ENCODE data around the gene ERP29. TPM values are rescaled to one million over a fixed set of nuclear protein-coding genes. Genes with fewer than 3 reads are reported as not detected.
A peak's percentile ranks its signal among the peaks of the same experiment; 100 is the strongest.

Gene ERP29
- 110 and 116 TPM in 2 replicates for total RNA-seq (2014; rRNA removed; shearing (Covaris generic))

DNA sequence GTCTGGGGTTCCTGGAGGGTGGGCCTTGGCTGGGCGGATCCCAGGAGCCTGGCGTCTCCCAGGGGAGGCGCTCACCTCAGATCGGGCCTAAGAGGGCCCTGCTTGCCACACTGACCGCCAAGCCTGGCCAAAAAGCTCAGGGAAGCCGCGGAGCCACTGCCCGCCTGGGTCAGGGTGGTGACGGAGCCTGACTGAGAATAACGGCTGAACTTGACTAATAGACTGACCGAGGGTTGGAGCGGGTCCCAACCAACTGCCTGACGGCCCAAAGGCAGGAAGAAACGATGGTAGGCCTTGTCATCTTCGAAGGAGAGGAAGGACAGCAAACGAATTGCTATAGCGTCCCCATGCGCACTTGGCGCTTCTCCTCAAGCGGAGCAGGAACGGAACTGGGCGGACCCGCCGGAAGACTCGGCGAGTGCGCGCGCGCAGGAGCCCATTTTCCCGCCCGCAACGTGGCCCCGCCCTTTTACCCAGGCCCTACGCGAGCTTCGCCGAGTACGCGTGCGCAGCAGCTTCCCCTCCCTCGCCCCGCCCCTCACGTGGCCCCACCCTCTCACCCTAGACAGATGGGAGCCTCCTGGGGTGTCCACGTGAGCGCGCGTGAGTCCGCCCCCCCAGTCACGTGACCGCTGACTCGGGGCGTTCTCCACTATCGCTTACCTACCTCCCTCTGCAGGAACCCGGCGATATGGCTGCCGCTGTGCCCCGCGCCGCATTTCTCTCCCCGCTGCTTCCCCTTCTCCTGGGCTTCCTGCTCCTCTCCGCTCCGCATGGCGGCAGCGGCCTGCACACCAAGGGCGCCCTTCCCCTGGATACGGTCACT lies at the start of gene ERP29, which contains the start of gene TMEM116:
ERP29 (plus strand) TSS at position 652 of the 826 bp plus-strand sequence; CDS start at position 692, 40 bp downstream.
TMEM116 (minus strand) TSS at position 391 of the 826 bp plus-strand sequence. CDS start 7,895 bp downstream, outside the sequence.
- Histone ChIP-seq H3K27me3 (ENCODE audit: control insufficient read depth, insufficient read depth, low read length) (no peaks in the 10 kb centered on the region), H3K36me3 (replicated peaks; ENCODE audit: control insufficient read depth, insufficient read depth, low read length) (peaks cover 6% of the 10 kb centered on the region; the same call in 1 of the 2 replicates), H3K4me3 (ENCODE audit: insufficient read depth, low read depth, low read length) (peak within 1 kb of the TSS; percentile 91)
- DNase-seq: peak; percentile 99

DNA sequence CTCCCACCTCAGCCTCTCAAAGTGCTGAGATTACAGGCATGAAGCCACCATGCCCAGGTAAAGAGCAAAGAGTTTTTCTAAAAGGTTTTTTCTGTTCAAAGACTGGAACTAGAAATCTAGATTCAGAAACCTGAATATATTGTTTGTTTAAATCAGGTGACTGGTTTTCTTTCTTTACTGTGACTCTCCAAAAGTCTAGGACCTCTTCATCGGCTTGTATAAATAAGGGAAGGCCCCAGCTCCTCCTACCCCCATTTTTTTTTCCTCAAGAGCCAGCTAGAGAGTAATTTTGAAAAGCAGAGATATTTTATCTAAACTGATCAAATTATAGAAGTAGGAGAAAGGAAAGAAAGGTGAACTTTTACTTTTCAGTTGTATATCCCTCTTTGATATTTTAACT lies 48.3 kb upstream of the ERP29 start:
- Histone ChIP-seq H3K36me3 (replicated peaks; ENCODE audit: control insufficient read depth, insufficient read depth, low read length) (no peaks in the 10 kb centered on the region), H3K27me3 (ENCODE audit: control insufficient read depth, insufficient read depth, low read length) (no peaks in the 10 kb centered on the region), H3K4me3 (ENCODE audit: insufficient read depth, low read depth, low read length) (no peak overlapping the region)
- DNase-seq: no peak

DNA sequence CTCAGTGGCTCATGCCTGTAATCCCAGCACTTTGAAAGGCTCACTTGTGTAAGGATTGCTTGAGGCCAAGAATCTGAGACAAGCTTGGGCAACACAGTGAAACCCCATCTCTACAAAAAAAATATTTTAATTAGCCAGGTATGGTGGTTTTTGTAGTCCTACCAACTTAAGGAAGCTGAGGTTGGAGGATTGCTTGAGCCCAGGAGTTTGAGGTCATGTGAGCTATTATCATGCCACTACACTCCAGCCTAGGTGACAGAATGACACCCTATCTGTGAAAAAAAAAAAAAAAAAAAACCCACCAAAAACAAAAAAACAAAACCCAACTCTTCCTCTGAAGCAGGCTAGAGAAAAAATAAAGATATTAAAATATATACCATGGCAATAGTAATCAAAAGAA lies 41.4 kb upstream of the ERP29 start:
- H3K36me3 ChIP-seq (replicated peaks; ENCODE audit: control insufficient read depth, insufficient read depth, low read length): no peaks in the 10 kb centered on the region
- H3K27me3 ChIP-seq (ENCODE audit: control insufficient read depth, insufficient read depth, low read length): no peaks in the 10 kb centered on the region
- no peak for DNase-seq
- H3K4me3 ChIP-seq (ENCODE audit: insufficient read depth, low read depth, low read length): no peak overlapping the region

DNA sequence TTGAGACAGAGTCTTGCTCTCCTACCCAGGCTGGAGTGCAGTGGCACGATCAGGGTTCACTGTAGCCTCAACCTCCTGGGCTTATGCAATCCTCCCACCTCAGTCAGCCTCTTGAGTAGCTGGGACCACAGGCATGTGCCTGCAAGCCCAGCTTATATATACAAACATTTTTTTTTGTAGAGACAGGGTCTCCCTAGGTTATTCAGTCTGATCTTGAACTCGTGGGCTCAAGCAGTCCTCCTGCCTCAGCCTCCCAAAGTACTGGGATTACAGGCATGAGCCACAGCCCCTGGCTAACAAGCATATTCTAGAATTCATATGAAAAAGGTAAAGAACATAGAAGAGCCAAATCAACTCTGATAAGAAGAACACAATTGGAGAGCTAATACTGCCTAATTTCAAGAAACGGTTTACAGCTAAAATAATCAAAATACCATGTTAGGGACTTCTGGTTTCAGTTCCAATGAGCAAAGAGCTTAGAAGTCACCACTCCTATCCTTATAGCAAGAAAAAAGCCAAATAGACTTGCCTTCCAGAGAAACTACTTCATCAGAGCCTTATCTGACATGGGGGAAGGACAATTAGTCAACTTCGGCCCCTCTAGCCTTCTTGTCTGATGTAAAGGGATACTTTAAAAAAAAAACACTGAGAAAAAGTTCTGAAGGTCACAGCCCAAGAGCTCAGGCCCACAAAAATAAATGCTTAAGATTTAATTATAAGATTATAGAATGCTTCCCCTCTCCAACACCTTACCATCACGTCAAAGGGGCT lies 37.9 kb upstream of the ERP29 start:
- no peaks in the 10 kb centered on the region for H3K27me3 ChIP-seq (ENCODE audit: control insufficient read depth, insufficient read depth, low read length)
- no peak overlapping the region for H3K4me3 ChIP-seq (ENCODE audit: insufficient read depth, low read depth, low read length)
- no peak for DNase-seq
- no peaks in the 10 kb centered on the region for H3K36me3 ChIP-seq (replicated peaks; ENCODE audit: control insufficient read depth, insufficient read depth, low read length)

DNA sequence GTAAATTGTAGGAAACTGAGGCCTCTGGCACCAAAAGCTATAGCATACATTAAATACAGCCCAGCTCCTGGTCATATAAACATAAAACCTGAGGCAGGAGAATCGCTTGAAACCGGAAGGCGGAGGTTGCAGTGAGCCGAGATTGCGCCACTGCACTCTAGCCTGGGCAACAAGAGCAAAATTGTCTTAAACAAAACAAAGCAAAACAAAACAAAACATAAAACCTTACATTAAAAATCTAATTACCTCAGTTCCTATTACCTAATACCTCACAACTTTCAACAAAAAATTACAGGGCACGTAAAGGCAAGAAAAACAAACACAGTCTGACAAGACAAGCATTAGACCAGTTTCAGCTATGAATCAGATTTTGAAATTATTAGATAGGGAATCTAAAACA lies 36.9 kb upstream of the ERP29 start:
- no peaks in the 10 kb centered on the region for H3K36me3 ChIP-seq (replicated peaks; ENCODE audit: control insufficient read depth, insufficient read depth, low read length)
- H3K4me3 ChIP-seq (ENCODE audit: insufficient read depth, low read depth, low read length): no peak overlapping the region
- no peaks in the 10 kb centered on the region for H3K27me3 ChIP-seq (ENCODE audit: control insufficient read depth, insufficient read depth, low read length)
- no peak for DNase-seq

DNA sequence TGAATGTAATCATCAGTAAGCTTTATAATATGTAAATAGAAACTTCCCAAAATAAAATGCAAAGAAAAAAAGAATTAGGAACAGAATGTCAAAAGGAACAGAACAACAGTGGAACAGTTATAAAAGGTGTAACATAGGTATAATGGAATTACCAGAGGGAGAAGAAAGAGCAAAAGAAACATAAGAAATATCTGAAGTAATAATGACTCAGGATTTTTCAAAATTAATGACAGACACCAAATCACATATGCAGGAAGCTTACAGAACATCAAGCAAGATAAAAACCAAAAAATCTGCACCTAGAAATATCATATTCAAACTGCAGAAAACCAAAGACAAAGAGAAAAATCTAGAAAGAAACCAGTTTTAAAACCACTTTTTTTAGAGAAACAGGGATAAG lies 36.4 kb upstream of the ERP29 start:
- Histone ChIP-seq H3K4me3 (ENCODE audit: insufficient read depth, low read depth, low read length) (no peak overlapping the region), H3K36me3 (replicated peaks; ENCODE audit: control insufficient read depth, insufficient read depth, low read length) (no peaks in the 10 kb centered on the region), H3K27me3 (ENCODE audit: control insufficient read depth, insufficient read depth, low read length) (no peaks in the 10 kb centered on the region)
- DNase-seq: no peak

DNA sequence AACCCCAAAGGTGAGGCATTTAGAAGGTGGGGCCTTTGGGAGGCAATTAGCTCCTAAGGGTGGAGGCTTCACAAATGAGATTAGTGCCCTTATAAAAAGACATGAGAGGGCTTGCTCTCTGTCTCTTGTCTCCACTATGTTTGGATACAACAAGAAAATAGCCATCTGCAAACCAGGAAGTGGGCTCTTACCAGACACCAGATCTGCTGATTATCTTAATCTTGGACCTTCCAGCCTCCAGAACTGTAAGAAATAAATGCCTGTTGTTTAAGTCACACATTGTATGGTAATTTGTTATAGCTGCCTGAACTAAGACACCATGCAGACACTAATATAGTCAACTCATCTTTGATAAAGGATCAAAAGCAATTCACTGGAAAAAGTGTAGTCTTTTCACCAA lies 34.7 kb upstream of the ERP29 start:
- no peak for DNase-seq
- no peak overlapping the region for H3K4me3 ChIP-seq (ENCODE audit: insufficient read depth, low read depth, low read length)
- no peaks in the 10 kb centered on the region for H3K36me3 ChIP-seq (replicated peaks; ENCODE audit: control insufficient read depth, insufficient read depth, low read length)
- H3K27me3 ChIP-seq (ENCODE audit: control insufficient read depth, insufficient read depth, low read length): no peaks in the 10 kb centered on the region

DNA sequence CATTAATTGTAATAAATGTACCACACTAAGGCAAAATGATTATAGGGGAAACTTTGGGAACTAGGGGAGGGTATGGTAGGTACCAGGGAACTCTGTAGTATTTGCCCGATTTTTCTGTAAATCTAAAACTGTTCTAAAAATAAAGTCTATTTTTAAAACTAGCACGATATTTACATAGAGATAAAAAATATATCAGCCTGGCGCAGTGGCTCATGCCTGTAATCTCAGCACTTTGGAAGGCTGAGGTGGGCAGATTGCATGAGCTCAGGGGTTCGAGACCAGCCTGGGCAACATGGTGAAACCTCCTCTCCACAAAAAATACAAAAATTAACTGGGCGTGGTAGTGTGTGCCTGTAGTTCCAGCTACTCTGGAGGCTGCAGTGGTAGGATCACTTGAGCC lies 32.6 kb upstream of the ERP29 start:
- Histone ChIP-seq H3K27me3 (ENCODE audit: control insufficient read depth, insufficient read depth, low read length) (no peaks in the 10 kb centered on the region), H3K4me3 (ENCODE audit: insufficient read depth, low read depth, low read length) (no peak overlapping the region), H3K36me3 (replicated peaks; ENCODE audit: control insufficient read depth, insufficient read depth, low read length) (no peaks in the 10 kb centered on the region)
- no peak for DNase-seq

DNA sequence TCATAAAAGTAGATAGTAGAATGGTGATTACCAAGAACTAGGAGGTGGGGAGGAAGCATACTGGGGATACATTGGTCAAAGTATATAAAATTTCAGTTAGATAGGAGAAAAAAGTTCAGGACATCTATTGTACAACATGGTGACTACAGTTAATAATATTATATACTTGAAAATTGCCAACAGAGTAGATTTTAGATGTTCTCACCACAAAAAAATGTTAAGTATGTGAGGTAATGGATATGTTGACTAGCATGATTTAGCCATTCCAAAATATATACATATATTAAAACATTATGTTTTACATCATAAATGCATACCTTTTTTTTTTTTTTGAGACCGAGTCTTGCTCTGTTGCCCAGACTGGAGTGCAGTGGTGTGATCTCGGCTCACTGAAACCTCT lies 31.2 kb upstream of the ERP29 start:
- H3K27me3 ChIP-seq (ENCODE audit: control insufficient read depth, insufficient read depth, low read length): no peaks in the 10 kb centered on the region
- DNase-seq: no peak
- H3K4me3 ChIP-seq (ENCODE audit: insufficient read depth, low read depth, low read length): no peak overlapping the region
- H3K36me3 ChIP-seq (replicated peaks; ENCODE audit: control insufficient read depth, insufficient read depth, low read length): no peaks in the 10 kb centered on the region

DNA sequence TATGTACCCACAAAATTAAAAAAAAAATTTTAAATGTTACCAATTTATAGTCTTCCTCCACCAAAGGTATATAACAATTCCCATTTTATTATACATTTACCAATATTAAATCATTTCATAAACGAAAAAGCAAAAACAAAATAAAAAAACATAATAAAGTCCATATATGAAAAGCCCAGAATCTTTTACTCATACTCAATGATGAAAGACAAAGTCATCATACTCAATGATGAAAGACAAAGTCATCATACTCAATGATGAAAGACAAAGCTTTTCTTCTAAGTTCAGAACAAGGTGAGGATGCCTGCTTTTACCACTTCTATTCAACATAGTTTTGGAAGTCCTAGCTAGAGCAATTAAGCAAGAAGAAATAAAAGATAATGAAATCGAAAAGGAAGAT lies 28.4 kb upstream of the ERP29 start:
- DNase-seq: no peak
- H3K36me3 ChIP-seq (replicated peaks; ENCODE audit: control insufficient read depth, insufficient read depth, low read length): no peaks in the 10 kb centered on the region
- H3K27me3 ChIP-seq (ENCODE audit: control insufficient read depth, insufficient read depth, low read length): no peaks in the 10 kb centered on the region
- H3K4me3 ChIP-seq (ENCODE audit: insufficient read depth, low read depth, low read length): no peak overlapping the region

DNA sequence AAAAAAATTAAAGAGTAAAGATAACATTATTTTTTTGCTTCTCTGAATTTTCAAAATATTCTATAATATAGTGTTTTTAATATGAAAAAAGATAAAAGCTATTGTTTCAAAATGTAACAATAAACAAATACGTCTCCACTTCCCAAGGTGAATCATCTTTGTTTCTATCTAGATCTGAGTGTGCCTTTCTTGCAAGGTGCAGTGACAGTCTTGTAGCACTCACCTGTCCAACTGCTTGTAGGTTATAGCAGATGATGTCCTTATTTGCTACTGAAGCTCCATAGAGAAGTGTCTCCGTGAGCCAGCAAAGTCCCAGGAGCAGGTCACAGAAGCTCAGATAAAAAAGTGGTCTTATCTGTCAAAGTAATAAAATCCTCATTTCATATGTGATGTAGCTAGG lies 21.7 kb upstream of the ERP29 start:
- no peaks in the 10 kb centered on the region for H3K36me3 ChIP-seq (replicated peaks; ENCODE audit: control insufficient read depth, insufficient read depth, low read length)
- no peak overlapping the region for H3K4me3 ChIP-seq (ENCODE audit: insufficient read depth, low read depth, low read length)
- DNase-seq: no peak
- H3K27me3 ChIP-seq (ENCODE audit: control insufficient read depth, insufficient read depth, low read length): no peaks in the 10 kb centered on the region

DNA sequence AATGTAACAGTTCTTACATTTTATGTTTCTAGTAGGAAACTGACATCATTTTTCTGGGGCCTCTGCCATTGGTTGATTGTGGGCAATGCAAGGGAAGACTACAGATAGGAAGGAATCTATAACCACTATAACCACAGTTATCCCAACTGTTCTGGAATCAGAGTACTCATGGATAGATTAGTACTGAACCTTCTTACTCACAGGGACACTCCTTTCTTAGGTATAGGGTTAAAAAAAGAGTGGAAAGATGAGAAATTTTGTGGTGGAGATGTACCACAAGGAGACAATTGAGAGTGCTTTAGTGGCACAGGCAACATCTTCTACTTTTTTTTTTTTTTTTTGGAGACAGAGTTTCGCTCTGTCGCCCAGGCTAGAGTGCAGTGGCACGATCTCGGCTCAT lies 21.3 kb upstream of the ERP29 start:
- Histone ChIP-seq H3K27me3 (ENCODE audit: control insufficient read depth, insufficient read depth, low read length) (no peaks in the 10 kb centered on the region), H3K4me3 (ENCODE audit: insufficient read depth, low read depth, low read length) (no peak overlapping the region), H3K36me3 (replicated peaks; ENCODE audit: control insufficient read depth, insufficient read depth, low read length) (no peaks in the 10 kb centered on the region)
- DNase-seq: no peak

DNA sequence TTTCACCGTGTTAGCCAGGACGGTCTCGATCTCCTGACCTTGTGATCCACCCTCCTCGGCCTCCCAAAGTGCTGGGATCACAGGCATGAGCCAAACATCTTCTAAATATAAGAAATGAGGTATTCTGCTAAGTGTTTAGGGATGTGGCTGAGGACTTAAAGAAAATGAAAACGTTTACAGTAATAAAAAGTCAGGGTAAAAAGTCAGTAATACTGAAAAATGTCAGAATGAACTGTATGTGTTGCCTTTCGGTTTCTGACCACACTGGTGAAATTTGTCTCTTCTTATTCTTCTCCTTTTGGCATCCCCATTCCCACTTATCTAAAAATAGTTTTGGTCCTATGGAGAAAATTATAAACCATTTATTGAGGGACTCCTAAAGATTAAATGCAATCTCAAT lies 20.8 kb upstream of the ERP29 start:
- Histone ChIP-seq H3K27me3 (ENCODE audit: control insufficient read depth, insufficient read depth, low read length) (no peaks in the 10 kb centered on the region), H3K36me3 (replicated peaks; ENCODE audit: control insufficient read depth, insufficient read depth, low read length) (no peaks in the 10 kb centered on the region), H3K4me3 (ENCODE audit: insufficient read depth, low read depth, low read length) (no peak overlapping the region)
- DNase-seq: no peak

DNA sequence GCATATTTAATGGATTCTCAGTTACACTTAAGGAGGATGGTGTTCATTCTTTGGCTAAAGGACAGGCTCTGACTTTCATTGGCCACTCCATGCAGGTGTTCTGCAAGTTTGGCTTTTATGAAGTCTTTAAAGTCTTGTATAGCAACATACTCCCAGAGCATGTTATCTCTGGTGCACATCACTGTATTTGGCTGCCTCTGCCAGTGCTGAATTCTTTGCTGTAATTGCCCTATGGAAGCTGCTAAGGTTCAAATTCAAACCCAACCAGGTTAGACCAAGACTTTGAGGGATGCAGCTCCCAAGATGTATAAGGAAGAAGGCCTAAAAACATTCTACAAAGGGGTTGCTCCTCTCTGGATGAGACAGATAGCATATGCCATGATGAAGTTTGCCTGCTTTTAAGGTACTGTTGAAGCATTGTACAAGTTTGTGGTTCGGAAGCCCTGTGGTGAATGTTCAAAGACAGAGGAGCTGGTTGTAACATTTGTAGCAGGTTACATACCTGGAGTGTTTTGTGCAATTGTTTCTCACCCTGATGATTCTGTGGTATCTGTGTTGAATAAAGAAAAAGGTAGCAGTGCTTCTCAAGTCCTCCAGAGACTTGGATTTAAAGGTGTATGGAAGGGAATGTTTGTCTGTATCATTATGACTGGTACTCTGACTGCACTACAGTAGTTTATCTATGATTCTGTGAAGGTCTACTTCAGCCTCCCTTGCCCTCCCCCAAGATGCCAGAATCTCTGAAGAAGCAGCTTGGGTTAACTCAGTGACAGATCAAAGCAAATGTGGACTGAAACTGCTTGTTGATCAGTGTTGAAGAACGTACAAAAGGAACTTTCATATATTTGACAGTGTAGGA lies 19.7 kb upstream of the ERP29 start:
- Histone ChIP-seq H3K27me3 (ENCODE audit: control insufficient read depth, insufficient read depth, low read length) (no peaks in the 10 kb centered on the region), H3K4me3 (ENCODE audit: insufficient read depth, low read depth, low read length) (no peak overlapping the region), H3K36me3 (replicated peaks; ENCODE audit: control insufficient read depth, insufficient read depth, low read length) (no peaks in the 10 kb centered on the region)
- no peak for DNase-seq
